GM19452 (cell line): ENCODE data around the gene COL6A2.

Experiments
- ATAC-seq: cut with Tn5 transposase; IDR thresholded peaks from one replicate; pipeline ENCODE4 v1.9.1; 2021; ENCODE audit not compliant: unreplicated experiment

The COL6A2 gene

DNA sequence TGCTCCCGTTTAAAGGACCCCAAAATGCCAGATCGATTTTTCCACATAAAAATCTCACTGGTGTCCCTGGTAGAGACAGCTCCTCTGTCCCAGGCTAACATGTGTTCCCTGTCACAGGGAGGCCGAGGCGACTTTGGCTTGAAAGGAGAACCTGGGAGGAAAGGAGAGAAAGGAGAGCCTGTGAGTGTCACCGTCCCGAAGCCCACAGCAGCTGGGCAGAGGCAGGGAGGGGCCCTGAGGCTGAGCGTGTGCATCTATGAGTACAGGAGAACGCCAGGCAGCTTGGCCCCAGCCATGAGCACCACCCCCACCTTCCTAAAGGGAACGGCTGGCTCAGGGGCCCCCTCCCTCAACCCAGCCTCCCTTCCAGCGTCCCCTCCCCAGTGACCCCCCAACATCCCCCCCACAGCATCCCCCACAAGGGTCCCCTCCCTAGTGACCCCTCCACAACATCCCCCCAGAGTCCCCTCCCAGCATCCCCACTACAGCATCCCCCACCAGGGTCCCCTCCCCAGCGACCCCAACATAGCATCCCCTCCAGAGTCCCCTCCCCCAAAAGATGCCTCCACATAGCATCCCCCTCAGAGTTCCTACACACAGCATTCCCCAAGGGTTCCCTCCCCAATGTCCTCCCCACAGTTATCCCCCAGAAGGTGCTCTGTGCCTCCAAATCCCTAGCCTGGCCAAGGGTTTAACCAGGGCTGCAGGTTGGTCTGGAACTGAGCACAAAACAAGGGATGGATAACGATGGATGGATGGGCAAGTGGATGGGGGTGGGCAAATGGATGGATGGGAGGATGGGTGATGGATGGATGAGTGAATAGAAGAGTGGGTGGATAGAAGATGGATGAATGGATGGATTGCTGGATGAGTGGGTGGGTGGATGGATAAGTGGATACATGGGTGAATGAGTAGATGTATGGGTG, 25.1 kb downstream of the COL6A2 start:
- no peak for ATAC-seq

DNA sequence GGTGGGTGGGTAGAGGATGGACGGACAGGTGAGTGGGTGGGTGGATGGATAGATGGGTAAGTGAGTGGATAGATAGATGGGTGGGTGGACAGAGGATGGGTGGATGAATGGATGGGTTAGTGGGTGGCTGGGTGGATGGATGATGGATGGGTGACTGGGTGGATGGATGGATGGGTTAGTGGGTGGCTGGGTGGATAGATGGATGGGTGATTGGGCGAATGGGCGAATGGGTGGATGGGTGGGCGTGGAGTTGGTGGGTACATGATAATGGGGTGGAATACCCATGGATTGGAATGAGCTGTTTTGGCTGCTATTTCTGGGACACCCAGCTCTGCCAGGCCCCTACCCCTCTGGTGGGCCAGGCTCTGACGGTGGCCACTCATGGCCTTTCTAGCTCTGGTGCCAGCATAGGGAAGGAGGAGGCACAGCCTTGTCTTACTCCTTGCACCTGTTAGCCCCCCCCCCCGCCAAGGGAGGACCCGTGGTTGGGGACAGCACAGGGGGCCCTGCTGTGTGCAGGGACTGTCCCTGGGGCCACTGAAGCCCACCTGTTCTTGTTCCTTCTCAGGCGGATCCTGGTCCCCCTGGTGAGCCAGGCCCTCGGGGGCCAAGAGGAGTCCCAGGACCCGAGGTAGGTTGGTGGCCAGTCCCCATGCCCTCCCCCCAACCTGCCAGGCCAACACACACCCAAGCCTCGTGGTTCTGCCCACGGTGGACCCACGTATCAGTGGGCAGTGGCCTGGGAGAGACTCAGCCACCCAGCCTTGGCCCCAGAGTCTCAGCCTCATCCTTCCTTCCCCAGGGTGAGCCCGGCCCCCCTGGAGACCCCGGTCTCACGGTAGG, 26.4 kb downstream of the COL6A2 start:
- no peak for ATAC-seq

DNA sequence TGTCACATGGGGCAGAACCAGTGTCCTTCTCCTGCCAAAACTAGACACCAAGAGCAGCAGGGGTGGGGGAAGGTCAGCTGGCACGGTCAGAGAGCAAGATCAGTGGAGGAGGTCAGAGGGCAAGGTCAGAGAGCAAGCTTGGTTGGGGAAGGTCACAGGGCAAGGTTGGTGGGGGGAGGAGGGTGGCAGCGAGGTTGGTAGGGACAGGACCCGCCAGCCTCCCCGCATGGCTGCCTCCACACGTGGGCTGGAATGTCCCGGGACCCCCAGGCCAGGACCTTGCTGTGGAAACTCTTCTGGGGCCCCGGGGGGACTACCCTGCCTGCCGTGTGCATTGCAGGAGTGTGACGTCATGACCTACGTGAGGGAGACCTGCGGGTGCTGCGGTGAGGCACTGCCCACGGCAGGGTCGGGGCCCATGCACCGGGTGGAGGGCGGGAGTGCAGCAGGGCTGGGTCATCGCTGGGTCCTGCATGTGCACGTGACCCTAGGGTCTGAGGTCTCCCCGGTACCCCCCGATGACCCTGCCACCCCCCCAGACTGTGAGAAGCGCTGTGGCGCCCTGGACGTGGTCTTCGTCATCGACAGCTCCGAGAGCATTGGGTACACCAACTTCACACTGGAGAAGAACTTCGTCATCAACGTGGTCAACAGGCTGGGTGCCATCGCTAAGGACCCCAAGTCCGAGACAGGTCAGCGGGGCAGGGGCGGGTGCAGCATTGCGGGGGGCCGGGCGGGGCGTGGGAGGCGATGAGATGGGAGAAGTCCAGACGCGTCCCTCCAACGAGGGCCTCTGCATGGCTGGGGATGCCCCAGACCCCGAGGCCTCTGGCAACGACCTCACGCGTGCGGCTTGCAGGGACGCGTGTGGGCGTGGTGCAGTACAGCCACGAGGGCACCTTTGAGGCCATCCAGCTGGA, 27.3 kb downstream of the COL6A2 start:
- no peak for ATAC-seq

- ATAC-seq, result no peak
These were observed 28.0 kb downstream of the COL6A2 start for GRCh38 chr21:46125846-46126301.

- ATAC-seq, result no peak
These were observed 28.7 kb downstream of the COL6A2 start for GRCh38 chr21:46126309-46127238.

GRCh38 chr21:46127239-46128105, 29.6 kb downstream of the COL6A2 start:
- ATAC-seq, result no peak

DNA sequence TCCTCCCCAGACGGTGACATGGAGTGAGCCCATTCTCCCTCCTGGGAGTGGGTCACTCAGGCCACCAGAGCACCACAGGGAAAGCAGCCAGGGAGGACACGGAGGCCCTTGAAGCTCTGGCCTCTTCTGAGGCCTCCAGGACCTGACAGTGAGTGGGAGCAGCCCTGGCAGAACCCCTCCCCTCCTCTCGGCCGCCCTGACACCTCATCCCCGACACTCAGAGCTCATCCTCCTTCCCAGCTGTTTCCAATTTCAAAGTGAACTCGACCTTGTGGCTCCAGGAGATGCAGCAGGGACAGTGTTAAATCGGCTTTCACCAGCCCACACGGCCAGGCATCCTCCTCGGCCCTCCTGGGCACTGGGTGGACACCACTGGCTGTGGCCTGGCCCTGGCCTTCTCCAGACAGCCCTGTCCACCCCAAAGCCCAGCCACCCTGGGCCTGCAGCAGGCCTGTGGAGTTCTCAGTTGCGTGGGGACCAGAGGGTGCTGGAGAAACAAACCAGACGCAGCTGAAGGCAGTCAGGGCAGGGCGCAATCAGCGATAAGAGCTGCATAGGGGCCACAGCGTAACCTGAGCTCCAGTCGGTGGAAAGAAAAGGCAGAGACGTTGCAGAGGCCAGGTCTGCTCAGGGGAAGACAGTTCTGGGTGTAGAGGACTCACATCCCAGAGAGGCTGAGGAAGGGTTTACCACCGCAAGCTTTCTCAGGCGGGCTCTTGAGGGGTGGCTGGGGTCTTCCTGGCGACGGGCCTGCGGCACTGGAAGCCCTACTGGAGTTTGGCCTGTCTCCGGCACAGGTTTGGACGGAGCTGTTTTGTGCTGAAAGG, 30.4 kb downstream of the COL6A2 start:
- ATAC-seq, result no peak

GRCh38 chr21:46128933-46129571, 31.1 kb downstream of the COL6A2 start:
- no peak for ATAC-seq

DNA sequence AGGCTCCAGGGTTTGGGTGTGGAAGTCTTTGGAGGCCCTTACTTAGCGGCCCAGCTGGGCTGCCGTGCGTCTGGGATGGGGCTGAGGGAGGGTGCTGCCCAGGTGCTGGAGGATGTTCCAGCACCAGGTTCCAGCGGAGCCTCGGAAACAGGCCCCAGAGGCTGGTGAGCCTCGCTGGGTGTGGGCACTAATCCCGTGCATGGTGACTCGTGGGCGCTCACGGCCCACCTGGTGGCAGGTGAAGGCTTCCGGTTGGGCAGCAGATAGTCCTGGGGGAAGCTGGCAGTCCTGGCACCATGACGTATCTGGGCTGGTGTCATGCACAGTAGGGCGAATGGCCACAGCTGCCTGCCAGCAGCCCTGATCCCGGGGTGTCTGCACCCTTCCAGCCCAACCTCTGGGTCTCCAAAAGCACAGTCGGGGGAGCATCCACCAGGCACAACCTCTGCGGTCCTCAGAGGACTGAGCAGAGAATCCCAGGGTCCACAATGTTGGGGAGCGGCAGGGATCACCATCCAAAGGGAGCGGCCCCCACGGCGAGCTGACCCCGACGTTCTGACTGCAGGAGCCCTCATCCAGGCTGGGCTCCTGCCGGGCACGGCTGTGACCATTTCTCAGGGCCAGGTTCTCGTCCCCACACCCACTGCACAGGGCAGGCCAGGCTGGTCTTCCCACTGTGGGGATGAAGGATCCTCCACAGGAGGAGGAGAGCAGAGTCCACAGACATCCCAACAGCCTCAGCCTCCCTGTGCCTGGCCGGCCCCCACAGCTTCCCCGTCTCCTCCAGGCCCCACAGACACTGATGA, 32.1 kb downstream of the COL6A2 start:
- no peak for ATAC-seq

DNA sequence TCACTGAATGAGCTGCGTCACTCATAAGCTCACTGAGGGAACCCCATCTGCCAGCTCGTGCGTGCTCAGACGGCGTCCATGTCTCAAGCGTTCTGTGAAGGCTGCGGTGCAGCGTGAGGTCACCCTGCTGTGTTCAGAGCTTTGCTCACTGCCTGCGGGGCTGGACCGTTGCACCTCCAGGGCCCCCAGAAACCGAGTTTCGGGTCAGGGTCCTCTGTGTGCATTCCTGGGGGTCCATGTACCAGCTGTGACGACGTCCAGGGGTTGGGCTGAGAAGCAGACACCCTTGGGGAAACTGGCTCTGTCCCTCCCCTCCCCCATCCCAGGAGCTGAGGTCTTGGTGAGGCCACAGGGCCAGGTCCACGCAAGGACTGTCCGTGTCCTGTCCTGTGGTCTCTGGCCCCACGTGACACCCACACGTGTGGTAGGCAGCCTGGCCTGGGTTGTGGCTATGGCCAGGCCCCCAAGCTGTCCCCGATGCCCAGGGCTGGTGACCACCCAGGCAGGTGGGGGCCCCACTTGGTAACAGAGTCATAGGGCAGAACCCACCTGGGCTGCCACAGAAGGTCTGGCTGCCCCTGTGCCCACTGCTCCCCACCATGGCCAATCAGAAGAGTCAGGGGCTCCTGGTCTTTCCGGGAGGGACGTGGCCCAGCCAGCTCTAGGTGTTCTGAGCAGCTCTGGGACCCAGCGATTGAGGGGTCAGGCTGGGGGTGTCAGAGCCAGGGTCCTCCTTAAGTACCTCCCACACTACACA, 33.1 kb downstream of the COL6A2 start:
- no peak for ATAC-seq

GRCh38 chr21:46131588-46131837, 33.6 kb downstream of the COL6A2 start:
- no peak for ATAC-seq

GRCh38 chr21:46131838-46132651, 34.1 kb downstream of the COL6A2 start:
- no peak for ATAC-seq

DNA sequence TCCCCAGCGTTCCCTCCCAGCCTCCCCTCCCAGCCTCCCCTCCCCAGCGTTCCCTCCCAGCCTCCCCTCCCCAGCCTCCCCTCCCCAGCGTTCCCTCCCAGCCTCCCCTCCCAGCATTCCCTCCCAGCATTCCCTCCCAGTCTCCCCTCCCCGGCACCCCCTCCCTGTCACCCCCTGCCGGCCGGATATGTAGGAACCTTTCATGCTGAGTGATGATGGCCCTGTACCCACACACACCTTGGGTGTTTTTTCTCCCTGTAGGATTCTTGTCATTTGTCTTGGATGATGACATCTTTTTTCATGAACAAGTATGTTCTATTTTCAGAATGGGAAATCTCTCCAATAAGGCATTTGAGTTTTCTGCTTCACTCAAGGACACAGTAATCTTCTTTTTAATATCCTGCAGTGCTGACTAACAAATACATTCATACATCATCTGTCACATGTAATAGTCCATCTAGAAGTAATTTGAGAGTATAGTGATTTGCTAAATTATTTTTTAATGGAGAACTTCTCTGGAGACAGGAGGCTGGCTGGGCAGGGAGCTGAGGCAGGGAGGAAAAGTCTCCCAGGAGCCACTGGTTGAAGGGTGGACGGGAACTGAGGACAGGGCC, 38.0 kb downstream of the COL6A2 start:
- no peak for ATAC-seq

DNA sequence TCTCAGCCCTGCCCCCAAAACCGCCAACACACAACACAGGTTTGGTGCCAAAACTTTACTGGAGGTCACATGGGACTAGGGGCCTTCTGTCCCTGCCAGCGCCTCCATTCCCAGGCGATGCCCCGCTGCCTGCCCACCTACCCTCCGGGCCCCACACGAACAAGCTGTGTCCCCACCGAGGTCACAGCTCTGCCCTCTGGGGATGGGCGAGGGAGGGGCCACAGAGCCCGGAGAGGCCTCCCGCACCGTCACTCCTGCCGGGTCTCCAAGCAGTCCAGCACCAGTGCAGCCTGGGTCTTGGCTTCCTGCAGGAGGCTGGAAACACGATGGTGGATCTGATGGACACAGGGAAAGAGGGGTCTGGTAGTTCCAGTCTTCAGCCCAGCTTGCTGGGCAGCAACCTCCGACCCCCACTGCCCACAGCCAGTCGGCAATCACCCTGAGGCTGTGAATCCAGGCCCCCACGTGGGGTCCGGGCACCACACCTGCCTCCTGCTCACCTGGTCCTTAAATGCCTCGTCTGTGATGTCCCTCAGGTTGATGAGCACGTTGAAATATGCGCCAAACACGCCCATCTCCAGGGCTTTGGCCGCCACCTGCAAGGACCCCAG, 38.9 kb downstream of the COL6A2 start:
- ATAC-seq, result no peak
